Endodermal cell (in vitro differentiated cells): ENCODE measurements around the gene SNX7. TPM values are rescaled to one million over a fixed set of nuclear protein-coding genes. Genes with fewer than 3 reads are reported as not detected.

Experiments used
- DNase-seq: peaks from one replicate; pipeline ENCODE4 v3.0.0-alpha.2; 2017
- H3K27ac ChIP-seq: 2 replicates; pipeline ENCODE4 v1.5.1; 2013; ENCODE audit warnings: mild to moderate bottlenecking, low read depth, low read length, moderate library complexity
- H3K27me3 ChIP-seq: 2 replicates; pipeline ENCODE4 v1.6.1; 2013; ENCODE audit warnings: mild to moderate bottlenecking, low read length, moderate library complexity; ENCODE audit not compliant: insufficient read depth, control insufficient read depth, poor library complexity, severe bottlenecking
- H3K36me3 ChIP-seq: 2 replicates; pipeline ENCODE4 v1.7.0; 2013; ENCODE audit warnings: mild to moderate bottlenecking, low read length, moderate library complexity; ENCODE audit not compliant: control insufficient read depth, insufficient read depth
- H3K4me1 ChIP-seq: one replicate; pipeline ENCODE4 v1.7.0; 2013; ENCODE audit warnings: low read length; ENCODE audit not compliant: control insufficient read depth, insufficient read depth
- H3K4me3 ChIP-seq: 2 replicates; pipeline ENCODE4 v1.5.1; 2013; ENCODE audit warnings: mild to moderate bottlenecking, low read length, moderate library complexity
- H3K9ac ChIP-seq: 2 replicates; pipeline ENCODE4 v1.6.1; 2013; ENCODE audit warnings: mild to moderate bottlenecking, low read length, moderate library complexity; ENCODE audit not compliant: poor library complexity, severe bottlenecking; ENCODE audit errors: extremely low read depth
- H3K9me3 ChIP-seq: 2 replicates; pipeline ENCODE4 v1.6.1; 2013; ENCODE audit warnings: mild to moderate bottlenecking, low read length, moderate library complexity; ENCODE audit not compliant: control insufficient read depth
- H3K27ac Mint-ChIP-seq: 2 replicates; pipeline ENCODE4 v1.8.0; 2020; ENCODE audit warnings: mixed read lengths
- H3K27me3 Mint-ChIP-seq: 2 replicates; pipeline ENCODE4 v1.8.0; 2021; ENCODE audit warnings: mild to moderate bottlenecking, mixed read lengths; ENCODE audit not compliant: insufficient read depth
- H3K36me3 Mint-ChIP-seq: 2 replicates; pipeline ENCODE4 v1.8.0; 2020; ENCODE audit warnings: low read depth, mixed read lengths
- H3K4me1 Mint-ChIP-seq: 2 replicates; pipeline ENCODE4 v1.8.0; 2020; ENCODE audit warnings: mixed read lengths
- H3K4me3 Mint-ChIP-seq: 2 replicates; pipeline ENCODE4 v1.8.0; 2020; ENCODE audit warnings: mild to moderate bottlenecking, moderate library complexity, mixed read lengths
- H3K9me3 Mint-ChIP-seq: 2 replicates; pipeline ENCODE4 v1.8.0; 2020; ENCODE audit warnings: mild to moderate bottlenecking, mixed read lengths
- total RNA-seq, 2 donors: library from RNA; stranded (reverse); fragmentation: NEBNext Ultra II Directional in 1 of 2; extraction: Animal tissue kit (Norgen Biotek cat#: 25700) in 1 of 2; gene quantifications; 2 replicates in 1 of 2; 3 replicates in 1 of 2; pipeline ENCODE4 v1.2.1, GENCODE V29; 2021
- TF ChIP-seq, protein P1 (sequence below): fragments of 200-600 bp; sonication (generic); conservative IDR thresholded peaks from 2 replicates; pipeline ENCODE4 v1.5.0; 2021; ENCODE audit warnings: antibody characterized with exemption, mild to moderate bottlenecking

Gene SNX7
- total RNA-seq, 2 donors from 2014 or later = 37.5 to 41.5 TPM

DNA sequence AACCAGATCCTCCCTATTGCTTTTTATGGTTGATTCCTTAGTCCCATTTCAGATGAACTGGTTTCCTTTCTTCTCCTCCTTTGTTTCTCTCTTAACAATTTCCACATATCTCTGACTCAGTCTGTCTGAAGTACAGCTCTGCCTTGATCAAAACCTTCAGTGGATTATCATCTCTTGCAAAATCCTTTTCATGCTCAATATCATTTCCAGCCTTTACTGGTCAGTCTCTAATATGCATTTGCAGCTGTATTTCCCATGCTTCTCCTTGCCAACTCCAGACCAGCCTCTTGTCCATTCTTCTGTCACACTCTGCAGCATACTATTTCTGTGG, 72.2 kb downstream of the SNX7 start:
- no peaks in the 10 kb centered on the region for H3K36me3 Mint-ChIP-seq
- no peaks in the 10 kb centered on the region for H3K9me3 Mint-ChIP-seq
- TF ChIP-seq, protein P1, sequence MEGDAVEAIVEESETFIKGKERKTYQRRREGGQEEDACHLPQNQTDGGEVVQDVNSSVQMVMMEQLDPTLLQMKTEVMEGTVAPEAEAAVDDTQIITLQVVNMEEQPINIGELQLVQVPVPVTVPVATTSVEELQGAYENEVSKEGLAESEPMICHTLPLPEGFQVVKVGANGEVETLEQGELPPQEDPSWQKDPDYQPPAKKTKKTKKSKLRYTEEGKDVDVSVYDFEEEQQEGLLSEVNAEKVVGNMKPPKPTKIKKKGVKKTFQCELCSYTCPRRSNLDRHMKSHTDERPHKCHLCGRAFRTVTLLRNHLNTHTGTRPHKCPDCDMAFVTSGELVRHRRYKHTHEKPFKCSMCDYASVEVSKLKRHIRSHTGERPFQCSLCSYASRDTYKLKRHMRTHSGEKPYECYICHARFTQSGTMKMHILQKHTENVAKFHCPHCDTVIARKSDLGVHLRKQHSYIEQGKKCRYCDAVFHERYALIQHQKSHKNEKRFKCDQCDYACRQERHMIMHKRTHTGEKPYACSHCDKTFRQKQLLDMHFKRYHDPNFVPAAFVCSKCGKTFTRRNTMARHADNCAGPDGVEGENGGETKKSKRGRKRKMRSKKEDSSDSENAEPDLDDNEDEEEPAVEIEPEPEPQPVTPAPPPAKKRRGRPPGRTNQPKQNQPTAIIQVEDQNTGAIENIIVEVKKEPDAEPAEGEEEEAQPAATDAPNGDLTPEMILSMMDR = no peak
- DNase-seq = no peak
- Histone ChIP-seq H3K4me3 (no peak overlapping the region), H3K27ac (no peak overlapping the region), H3K9ac (no peak overlapping the region), H3K9me3 (no peaks in the 10 kb centered on the region), H3K36me3 (no peaks in the 10 kb centered on the region), H3K27me3 (no peaks in the 10 kb centered on the region), H3K4me1 (peaks cover 6% of the 10 kb centered on the region)
- H3K27ac Mint-ChIP-seq = no peak overlapping the region
- H3K4me1 Mint-ChIP-seq = peaks cover 36% of the 10 kb centered on the region
- H3K4me3 Mint-ChIP-seq = no peak overlapping the region
- no peaks in the 10 kb centered on the region for H3K27me3 Mint-ChIP-seq

DNA sequence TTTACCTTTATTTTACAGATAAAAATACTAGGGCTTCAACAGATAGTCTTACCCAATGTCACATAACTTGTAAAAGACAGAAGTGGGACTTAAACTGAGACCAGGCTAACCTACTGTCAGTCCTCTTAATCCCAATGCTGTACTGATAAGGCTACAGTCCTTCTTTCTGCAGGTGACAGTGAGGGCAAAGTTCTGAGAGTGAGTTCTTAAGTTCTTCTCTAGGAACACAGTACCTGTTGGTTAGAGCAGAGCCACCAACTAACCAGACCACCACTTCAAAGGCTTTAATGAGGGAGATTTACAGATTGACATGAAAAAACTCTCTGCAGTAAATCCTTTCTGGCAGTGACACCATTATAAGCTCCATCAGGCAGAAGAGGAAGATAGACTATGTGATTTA, 74.2 kb downstream of the SNX7 start:
- H3K36me3 Mint-ChIP-seq = no peaks in the 10 kb centered on the region
- H3K27ac ChIP-seq = no peak overlapping the region
- no peak overlapping the region for H3K27ac Mint-ChIP-seq
- H3K9me3 Mint-ChIP-seq = no peaks in the 10 kb centered on the region
- no peak for DNase-seq
- H3K4me1 ChIP-seq = peaks cover 6% of the 10 kb centered on the region
- H3K9me3 ChIP-seq = no peaks in the 10 kb centered on the region
- no peak overlapping the region for H3K9ac ChIP-seq
- no peaks in the 10 kb centered on the region for H3K27me3 Mint-ChIP-seq
- TF ChIP-seq, protein P1 = no peak
- peaks cover 23% of the 10 kb centered on the region for H3K4me1 Mint-ChIP-seq
- no peaks in the 10 kb centered on the region for H3K36me3 ChIP-seq
- H3K27me3 ChIP-seq = no peaks in the 10 kb centered on the region
- no peak overlapping the region for H3K4me3 ChIP-seq
- no peak overlapping the region for H3K4me3 Mint-ChIP-seq

DNA sequence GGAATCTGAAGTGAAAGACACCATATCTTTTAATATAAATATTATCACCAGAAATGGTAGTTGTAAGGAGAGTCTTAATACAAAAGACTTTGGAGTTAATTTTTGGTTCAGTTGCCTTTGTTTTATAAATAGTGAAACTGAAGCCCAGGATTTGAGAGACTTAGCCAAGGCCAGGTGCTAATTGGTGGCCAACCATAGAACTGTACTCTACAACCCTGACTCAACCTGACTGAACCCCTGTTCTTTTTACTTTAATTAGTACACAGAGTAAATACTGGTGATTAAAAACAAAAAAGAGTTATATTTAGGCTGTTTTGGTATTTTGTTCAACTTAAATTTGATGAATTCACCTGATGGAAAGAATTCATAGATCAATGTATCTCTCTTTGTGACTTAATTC, 76.3 kb downstream of the SNX7 start:
- Histone ChIP-seq H3K36me3 (no peaks in the 10 kb centered on the region), H3K9ac (no peak overlapping the region), H3K4me1 (peaks cover 4% of the 10 kb centered on the region), H3K9me3 (no peaks in the 10 kb centered on the region), H3K27me3 (no peaks in the 10 kb centered on the region), H3K27ac (no peak overlapping the region), H3K4me3 (no peak overlapping the region)
- H3K9me3 Mint-ChIP-seq = no peaks in the 10 kb centered on the region
- TF ChIP-seq, protein P1 = no peak
- H3K36me3 Mint-ChIP-seq = no peaks in the 10 kb centered on the region
- H3K27me3 Mint-ChIP-seq = no peaks in the 10 kb centered on the region
- H3K4me1 Mint-ChIP-seq = peaks cover 14% of the 10 kb centered on the region
- H3K27ac Mint-ChIP-seq = no peak overlapping the region
- no peak overlapping the region for H3K4me3 Mint-ChIP-seq
- DNase-seq = no peak
